ENCODE results near the gene ZFR2. TPM values are rescaled to one million over a fixed set of nuclear protein-coding genes. Genes with fewer than 3 reads are reported as not detected.

ZFR2 gene
- total RNA-seq, 6 experiments from 2014 or later, result not detected

DNA sequence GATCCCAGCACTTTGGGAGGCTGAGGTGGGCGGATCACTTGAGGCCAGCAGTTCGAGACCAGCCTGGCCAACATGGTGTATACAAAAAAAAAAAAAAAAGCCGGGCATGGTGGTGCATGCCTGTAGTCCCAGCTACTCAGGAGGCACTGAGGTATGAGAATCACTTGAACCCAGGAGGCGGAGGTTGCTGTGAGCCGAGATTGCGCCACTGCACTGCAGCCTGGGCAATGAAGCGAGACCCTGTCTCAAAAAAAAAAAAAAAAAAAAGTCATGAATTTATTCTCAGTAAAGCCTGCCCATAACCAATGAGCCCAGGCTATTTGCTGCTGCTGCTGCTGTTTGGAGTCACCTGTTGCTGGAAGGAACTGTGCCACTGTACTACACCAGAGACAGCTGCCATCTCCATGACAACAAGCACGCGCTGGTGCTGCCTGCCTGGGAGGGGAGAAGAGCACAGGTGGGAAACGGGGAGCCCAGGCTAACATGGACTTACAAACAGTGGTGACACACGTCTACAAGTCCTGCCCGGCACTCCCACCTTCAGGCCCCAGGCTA, 11.3 kb downstream of the ZFR2 start:
- Mint-ChIP-seq H3K4me3 (no peak overlapping the region), H3K36me3 (ENCODE audit: low read depth) (no peaks in the 10 kb centered on the region), H3K27ac (no peak overlapping the region), H3K27me3 (ENCODE audit: insufficient read depth) (peaks cover 50% of the 10 kb centered on the region), H3K4me1 (ENCODE audit: low read depth) (no peaks in the 10 kb centered on the region), H3K9me3 (peaks cover 2% of the 10 kb centered on the region)
- no peak for DNase-seq
- TF ChIP-seq, protein P1, sequence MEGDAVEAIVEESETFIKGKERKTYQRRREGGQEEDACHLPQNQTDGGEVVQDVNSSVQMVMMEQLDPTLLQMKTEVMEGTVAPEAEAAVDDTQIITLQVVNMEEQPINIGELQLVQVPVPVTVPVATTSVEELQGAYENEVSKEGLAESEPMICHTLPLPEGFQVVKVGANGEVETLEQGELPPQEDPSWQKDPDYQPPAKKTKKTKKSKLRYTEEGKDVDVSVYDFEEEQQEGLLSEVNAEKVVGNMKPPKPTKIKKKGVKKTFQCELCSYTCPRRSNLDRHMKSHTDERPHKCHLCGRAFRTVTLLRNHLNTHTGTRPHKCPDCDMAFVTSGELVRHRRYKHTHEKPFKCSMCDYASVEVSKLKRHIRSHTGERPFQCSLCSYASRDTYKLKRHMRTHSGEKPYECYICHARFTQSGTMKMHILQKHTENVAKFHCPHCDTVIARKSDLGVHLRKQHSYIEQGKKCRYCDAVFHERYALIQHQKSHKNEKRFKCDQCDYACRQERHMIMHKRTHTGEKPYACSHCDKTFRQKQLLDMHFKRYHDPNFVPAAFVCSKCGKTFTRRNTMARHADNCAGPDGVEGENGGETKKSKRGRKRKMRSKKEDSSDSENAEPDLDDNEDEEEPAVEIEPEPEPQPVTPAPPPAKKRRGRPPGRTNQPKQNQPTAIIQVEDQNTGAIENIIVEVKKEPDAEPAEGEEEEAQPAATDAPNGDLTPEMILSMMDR (IDR thresholded peaks at IDR 0.05), result no peak

DNA sequence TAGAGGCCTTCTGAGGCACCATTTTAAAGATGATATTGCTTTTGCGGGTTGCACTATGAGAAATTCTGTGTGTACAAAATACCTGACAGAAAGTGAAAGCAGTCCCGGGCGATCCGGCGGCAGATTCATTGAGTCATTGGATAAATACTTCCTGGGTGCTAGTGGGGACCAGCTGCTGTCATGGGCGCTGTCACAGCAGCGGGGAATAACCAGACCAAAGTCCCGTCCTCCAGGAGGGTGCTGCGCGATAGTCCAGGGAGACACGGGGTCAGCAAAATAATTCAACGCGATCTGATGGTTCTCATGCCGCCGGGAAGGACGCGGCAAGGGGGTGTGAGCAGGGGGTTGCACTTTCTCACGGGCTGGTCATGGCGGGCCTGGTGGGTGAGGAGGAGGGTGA, 13.5 kb downstream of the ZFR2 start:
- no peak overlapping the region for H3K4me3 Mint-ChIP-seq
- no peak for DNase-seq
- no peak overlapping the region for H3K27ac Mint-ChIP-seq
- H3K27me3 Mint-ChIP-seq (ENCODE audit: insufficient read depth), result peaks cover 34% of the 10 kb centered on the region
- H3K9me3 Mint-ChIP-seq, result peaks cover 24% of the 10 kb centered on the region
- H3K4me1 Mint-ChIP-seq (ENCODE audit: low read depth), result no peaks in the 10 kb centered on the region
- peaks cover 13% of the 10 kb centered on the region for H3K36me3 Mint-ChIP-seq (ENCODE audit: low read depth)
- TF ChIP-seq, protein P1 (IDR thresholded peaks at IDR 0.05), result no peak

DNA sequence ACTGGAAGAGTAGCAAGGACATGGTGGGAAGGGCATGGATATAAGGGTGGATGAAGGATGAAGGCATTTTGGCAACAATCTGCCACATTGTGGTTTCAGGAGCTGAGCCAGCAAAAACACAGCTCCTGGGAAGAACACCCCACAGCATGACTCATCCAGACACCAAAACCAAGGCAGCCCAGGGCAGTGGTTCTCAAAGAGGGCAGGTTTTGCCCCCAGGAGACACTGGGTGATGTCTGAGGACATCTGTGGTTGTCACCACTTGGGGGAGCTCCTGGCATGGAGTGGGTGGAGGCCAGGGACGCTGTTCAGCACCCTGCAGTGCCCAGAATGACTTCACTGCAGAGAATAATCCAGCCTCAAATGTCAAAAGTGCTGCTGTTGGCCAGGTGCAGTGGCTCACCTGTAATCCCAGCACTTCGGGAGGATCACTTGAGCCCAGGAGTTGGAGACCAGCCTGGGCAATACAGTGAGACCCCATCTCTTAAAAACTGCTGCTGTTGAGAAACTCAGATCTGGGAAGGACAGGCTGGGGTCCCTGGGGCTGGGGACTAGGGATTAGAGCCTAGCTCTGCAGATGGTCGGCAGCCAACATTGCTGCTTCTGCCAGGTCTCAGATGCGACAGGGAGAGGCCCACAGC, 16.1 kb downstream of the ZFR2 start:
- H3K4me3 Mint-ChIP-seq, result no peak overlapping the region
- H3K27ac Mint-ChIP-seq, result no peak overlapping the region
- H3K9me3 Mint-ChIP-seq, result peaks cover 25% of the 10 kb centered on the region
- H3K36me3 Mint-ChIP-seq (ENCODE audit: low read depth), result peaks cover 13% of the 10 kb centered on the region
- peaks cover 24% of the 10 kb centered on the region for H3K27me3 Mint-ChIP-seq (ENCODE audit: insufficient read depth)
- H3K4me1 Mint-ChIP-seq (ENCODE audit: low read depth), result no peaks in the 10 kb centered on the region
- peak; percentile 75 for DNase-seq
- TF ChIP-seq, protein P1 (IDR thresholded peaks at IDR 0.05), result peak; percentile 66

DNA sequence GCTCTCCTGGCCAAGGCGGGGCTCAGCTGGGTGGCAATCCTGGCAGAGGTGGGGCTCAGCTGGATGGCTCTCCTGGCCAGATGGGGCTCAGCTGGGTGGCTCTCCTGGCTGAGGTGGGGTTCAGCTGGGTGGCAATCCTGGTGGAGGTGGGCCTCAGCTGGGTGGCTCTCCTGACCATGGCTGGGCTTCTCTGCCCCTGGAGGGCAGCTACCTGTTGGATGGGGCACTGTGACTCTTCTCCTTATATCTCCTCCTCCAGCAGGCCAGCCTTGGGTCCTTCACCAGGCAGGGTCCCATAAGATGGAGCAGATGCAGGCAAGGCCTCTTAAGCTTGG, 16.7 kb downstream of the ZFR2 start:
- H3K9me3 Mint-ChIP-seq, result peaks cover 25% of the 10 kb centered on the region
- no peak overlapping the region for H3K4me3 Mint-ChIP-seq
- H3K27me3 Mint-ChIP-seq (ENCODE audit: insufficient read depth), result peaks cover 27% of the 10 kb centered on the region

DNA sequence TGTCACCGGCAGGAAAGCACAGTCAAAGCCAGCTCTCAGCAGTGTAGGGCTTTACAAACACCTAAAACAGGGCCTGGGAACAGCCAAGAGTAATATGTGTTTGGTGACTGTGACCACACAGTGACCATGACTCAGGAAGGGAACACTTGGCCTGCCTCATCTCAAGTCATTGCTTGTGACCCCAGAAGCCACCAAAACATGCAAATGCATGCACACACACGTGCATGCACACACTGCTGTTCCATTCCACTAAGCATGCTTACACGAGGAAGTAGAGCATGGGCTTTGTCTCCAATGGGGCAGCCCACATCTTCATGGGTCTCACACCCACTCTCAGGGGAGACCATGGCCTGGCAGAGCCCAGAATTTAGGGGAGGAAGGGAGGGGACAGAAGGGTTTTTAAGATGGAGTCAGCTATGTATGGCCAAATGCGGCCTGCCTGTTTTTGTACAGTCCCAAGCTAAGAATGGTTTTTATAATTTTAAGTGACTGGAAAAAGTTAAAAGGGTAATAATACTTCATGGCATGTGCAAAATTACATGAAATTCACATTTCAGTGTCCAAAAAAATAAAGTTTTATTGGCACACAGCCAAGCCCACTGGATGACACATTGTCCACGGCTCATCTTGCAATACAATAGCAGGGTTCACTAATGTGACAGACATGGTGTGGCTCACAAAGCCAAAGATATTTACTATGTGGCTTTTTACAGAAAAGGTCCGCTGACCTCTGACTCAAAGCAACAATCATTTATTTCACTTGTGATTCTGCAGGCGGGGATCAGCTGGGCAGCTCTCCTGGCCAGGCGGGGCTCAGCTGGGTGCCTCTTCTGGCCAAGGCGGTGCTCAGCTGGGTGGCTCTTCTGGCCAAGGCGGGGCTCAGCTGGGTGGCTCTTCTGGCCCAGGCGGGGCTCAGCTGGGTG, 17.3 kb downstream of the ZFR2 start:
- H3K4me1 Mint-ChIP-seq (ENCODE audit: low read depth), result no peaks in the 10 kb centered on the region
- H3K4me3 Mint-ChIP-seq, result no peak overlapping the region
- peaks cover 25% of the 10 kb centered on the region for H3K9me3 Mint-ChIP-seq
- peaks cover 33% of the 10 kb centered on the region for H3K27me3 Mint-ChIP-seq (ENCODE audit: insufficient read depth)
- no peak overlapping the region for H3K27ac Mint-ChIP-seq
- TF ChIP-seq, protein P1 (IDR thresholded peaks at IDR 0.05), result no peak
- H3K36me3 Mint-ChIP-seq (ENCODE audit: low read depth), result peaks cover 13% of the 10 kb centered on the region
- no peak for DNase-seq

More for the DNA sequence above, 16.7 kb downstream of the ZFR2 start:
- Mint-ChIP-seq H3K4me1 (ENCODE audit: low read depth) (no peaks in the 10 kb centered on the region), H3K27ac (no peak overlapping the region), H3K36me3 (ENCODE audit: low read depth) (peaks cover 13% of the 10 kb centered on the region)
- no peak for DNase-seq
- TF ChIP-seq, protein P1 (IDR thresholded peaks at IDR 0.05), result no peak
